WTC11 (cell line): ENCODE results near the gene BOD1. TPM values are rescaled to one million over a fixed set of nuclear protein-coding genes. Genes with fewer than 3 reads are reported as not detected.

Experiments used
- ATAC-seq: fragments of 200-7000 bp; cut with Tn5 transposase; 2 replicates; pipeline ENCODE4 v1.10.0; 2021; ENCODE audit warnings: mild to moderate bottlenecking, moderate library complexity
- CTCF ChIA-PET: fragments of 300-600 bp; sonication (Branson Sonifier 250); formaldehyde crosslinking; loops from one replicate; lab custom pipeline; 2021; ENCODE audit warnings: antibody characterized with exemption; lab: Charles Lee
- POLR2A ChIA-PET: fragments of 350-600 bp; sonication (Branson Sonifier 250); formaldehyde crosslinking; loops from one replicate; lab custom pipeline; 2021; ENCODE audit warnings: antibody characterized with exemption; lab: Charles Lee
- DNase-seq: peaks from one replicate; pipeline ENCODE4 v3.0.0; 2021; ENCODE audit warnings: low spot score
- H3K27ac Mint-ChIP-seq: 2 replicates; pipeline ENCODE4 v1.8.0; 2021; ENCODE audit warnings: mixed read lengths
- H3K27me3 Mint-ChIP-seq: 2 replicates; pipeline ENCODE4 v1.8.0; 2021; ENCODE audit warnings: low read depth, mild to moderate bottlenecking, moderate library complexity, mixed read lengths
- H3K36me3 Mint-ChIP-seq: 2 replicates; pipeline ENCODE4 v1.8.0; 2021; ENCODE audit warnings: mixed read lengths
- H3K4me1 Mint-ChIP-seq: 2 replicates; pipeline ENCODE4 v1.8.0; 2022; ENCODE audit warnings: mixed read lengths
- H3K4me3 Mint-ChIP-seq: 2 replicates; pipeline ENCODE4 v1.8.0; 2021; ENCODE audit warnings: mild to moderate bottlenecking, moderate library complexity, mixed read lengths
- H3K9me3 Mint-ChIP-seq: 2 replicates; pipeline ENCODE4 v1.8.0; 2021; ENCODE audit warnings: mixed read lengths
- ATF1 ChIP-seq: sonication (generic); formaldehyde crosslinking; IDR thresholded peaks from 2 replicates; pipeline ENCODE4 v1.8.1; 2023; ENCODE audit warnings: mild to moderate bottlenecking, moderate library complexity, missing genetic modification reagents
- ATF6 ChIP-seq: sonication (generic); formaldehyde crosslinking; IDR thresholded peaks from 2 replicates; pipeline ENCODE4 v1.8.1; 2023; ENCODE audit warnings: mild to moderate bottlenecking, missing genetic modification reagents
- JAZF1 ChIP-seq: fragments of 250-450 bp; sonication (Bioruptor Pico); IDR thresholded peaks from 2 replicates; pipeline ENCODE4 v1.9.0; 2021; ENCODE audit warnings: moderate library complexity, mild to moderate bottlenecking, inconsistent platforms
- MLX ChIP-seq: sonication (generic); formaldehyde crosslinking; IDR thresholded peaks from 2 replicates; pipeline ENCODE4 v1.8.1; 2023; ENCODE audit warnings: mild to moderate bottlenecking, missing genetic modification reagents, moderate library complexity
- NR2C2 ChIP-seq: sonication (generic); formaldehyde crosslinking; IDR thresholded peaks from 2 replicates; pipeline ENCODE4 v1.8.0; 2022; ENCODE audit warnings: mild to moderate bottlenecking, missing genetic modification reagents
- PRDM15 ChIP-seq: sonication (generic); formaldehyde crosslinking; IDR thresholded peaks from 2 replicates; pipeline ENCODE4 v1.8.0; 2022; ENCODE audit warnings: missing genetic modification reagents
- TP53 ChIP-seq: sonication (generic); formaldehyde crosslinking; IDR thresholded peaks from 2 replicates; pipeline ENCODE4 v1.8.1; 2023; ENCODE audit warnings: mild to moderate bottlenecking, missing genetic modification reagents
- ZNF138 ChIP-seq: sonication (generic); formaldehyde crosslinking; conservative IDR thresholded peaks from 2 replicates; pipeline ENCODE4 v1.8.1; 2022; ENCODE audit warnings: mild to moderate bottlenecking, moderate library complexity, missing genetic modification reagents
- ZNF416 ChIP-seq: fragments of 250-450 bp; sonication (Bioruptor Pico); IDR thresholded peaks from 2 replicates; pipeline ENCODE4 v1.9.0; 2021; ENCODE audit warnings: mild to moderate bottlenecking, inconsistent platforms
- ZNF425 ChIP-seq: fragments of 250-450 bp; sonication (Bioruptor Pico); conservative IDR thresholded peaks from 2 replicates; pipeline ENCODE4 v1.9.0; 2021; ENCODE audit warnings: mild to moderate bottlenecking
- ZNF512 ChIP-seq: sonication (generic); formaldehyde crosslinking; IDR thresholded peaks from 2 replicates; pipeline ENCODE4 v1.8.1; 2022; ENCODE audit warnings: missing genetic modification reagents, borderline replicate concordance
- ZNF671 ChIP-seq: fragments of 250-450 bp; sonication (Bioruptor Pico); IDR thresholded peaks from 2 replicates; pipeline ENCODE4 v1.8.0; 2021; ENCODE audit warnings: mild to moderate bottlenecking
- total RNA-seq: library from RNA; stranded (reverse); gene quantifications from 3 replicates; pipeline ENCODE4 v1.2.3, GENCODE V29; 2021

The BOD1 gene
- total RNA-seq, 1 experiment from 2014 or later = 120 TPM

GRCh38 chr5:173613433-173614159 is 2.9 kb downstream of the BOD1 start (continued):
- no peak for TF ChIP-seq NR2C2 (CRISPR knock-in tag)
- no peak for TF ChIP-seq ZNF416 (CRISPR knock-in tag)
- TF ChIP-seq ATF6 (CRISPR knock-in tag) = no peak
- TF ChIP-seq PRDM15 (CRISPR knock-in tag) = no peak

- H3K27ac Mint-ChIP-seq = no peak overlapping the region
- H3K4me3 Mint-ChIP-seq = no peak overlapping the region
- TF ChIP-seq MLX (no peak), TP53 (CRISPR knock-in tag) (no peak), PRDM15 (CRISPR knock-in tag) (no peak), ATF1 (no peak), ZNF138 (no peak), ZNF512 (CRISPR knock-in tag) (no peak), ZNF425 (CRISPR knock-in tag) (no peak), ZNF671 (CRISPR knock-in tag) (no peak), JAZF1 (CRISPR knock-in tag) (no peak)
- H3K4me1 Mint-ChIP-seq = peaks cover 35% of the 10 kb centered on the region
- POLR2A ChIA-PET = no interaction called here
- no peak for ATAC-seq
- peaks cover 63% of the 10 kb centered on the region for H3K36me3 Mint-ChIP-seq
- DNase-seq = no peak
- H3K27me3 Mint-ChIP-seq = no peaks in the 10 kb centered on the region
- no peaks in the 10 kb centered on the region for H3K9me3 Mint-ChIP-seq
- CTCF ChIA-PET = no interaction called here
These were observed 3.5 kb downstream of the BOD1 start for GRCh38 chr5:173612948-173613347.
